ENCODE results near the gene VWA3B.
"Not testable (repeated sequence)": the region's sequence is repeated elsewhere in the genome, so short reads cannot be mapped to it uniquely, and the experiment has no call there.

Gene VWA3B

DNA sequence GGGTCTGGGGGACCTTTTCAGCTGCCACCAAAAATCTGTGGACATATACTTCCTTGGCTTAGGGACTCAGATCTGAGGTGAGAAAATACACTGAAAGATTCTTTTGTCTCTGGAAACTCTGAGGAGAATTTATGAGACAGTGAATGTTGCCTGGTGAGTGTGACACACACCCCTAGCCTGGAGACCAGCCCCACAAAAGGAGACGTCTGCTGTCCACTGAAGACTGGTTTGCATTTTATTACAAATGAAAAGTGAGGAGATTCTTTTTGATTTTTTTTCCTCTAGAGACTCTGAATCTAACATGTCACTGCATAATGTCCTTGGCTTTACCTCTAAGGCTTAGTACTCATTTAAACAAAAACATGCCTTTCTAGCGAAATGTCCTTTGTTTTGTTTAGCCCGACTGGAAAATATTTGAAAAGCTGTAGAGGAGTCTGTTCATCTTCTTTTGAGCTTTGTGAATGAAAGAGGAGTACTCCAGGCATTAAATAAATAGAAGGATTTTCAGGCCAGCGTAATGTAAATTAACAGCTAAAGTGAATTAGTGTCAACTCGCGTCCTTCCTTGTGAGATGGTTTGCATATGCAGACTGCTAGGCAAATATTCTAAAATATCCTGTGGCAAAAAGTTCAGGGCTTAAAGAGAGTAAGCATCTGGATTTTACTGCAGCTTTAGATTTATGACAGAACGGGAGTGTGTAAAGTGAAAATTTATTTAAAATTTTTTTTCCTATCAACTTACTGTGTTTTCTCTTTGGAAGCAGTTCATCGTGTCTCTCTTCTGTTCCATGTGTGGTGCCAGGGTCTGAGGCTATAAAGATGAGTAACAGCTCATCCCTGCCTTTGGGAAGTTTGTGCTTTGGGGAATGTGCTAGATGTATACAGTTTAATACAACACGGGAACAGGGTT, 125.4 kb downstream of the VWA3B start:
- no peak for DNase-seq
- in situ Hi-C loops (cut with HindIII; ENCODE audit: low pct_ligation_motif_present, low pct_unique_long_range_greater_than_20kb, low sequenced_read_pairs): no loop called here

DNA sequence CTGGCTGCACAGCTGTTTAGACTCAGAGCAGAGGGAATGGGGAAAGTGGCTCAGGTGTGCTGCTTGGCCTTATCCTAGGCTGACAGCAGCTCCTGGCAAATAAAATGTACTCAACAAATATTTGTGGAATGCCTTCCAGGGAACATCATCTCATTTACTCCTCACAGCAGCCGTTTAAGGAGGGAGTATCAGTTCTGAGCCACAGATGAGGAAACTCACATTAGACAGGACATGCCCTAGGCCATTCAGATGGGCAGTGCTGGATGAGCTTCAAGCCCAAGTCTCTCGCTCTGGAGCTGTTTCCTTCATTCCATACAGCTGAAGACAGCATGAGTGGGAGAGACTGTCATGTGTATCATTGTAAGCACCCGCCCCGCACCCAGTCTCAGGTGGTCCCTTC, 129.6 kb downstream of the VWA3B start:
- in situ Hi-C loops (cut with HindIII; ENCODE audit: low pct_ligation_motif_present, low pct_unique_long_range_greater_than_20kb, low sequenced_read_pairs): no loop called here
- no peak for DNase-seq

DNA sequence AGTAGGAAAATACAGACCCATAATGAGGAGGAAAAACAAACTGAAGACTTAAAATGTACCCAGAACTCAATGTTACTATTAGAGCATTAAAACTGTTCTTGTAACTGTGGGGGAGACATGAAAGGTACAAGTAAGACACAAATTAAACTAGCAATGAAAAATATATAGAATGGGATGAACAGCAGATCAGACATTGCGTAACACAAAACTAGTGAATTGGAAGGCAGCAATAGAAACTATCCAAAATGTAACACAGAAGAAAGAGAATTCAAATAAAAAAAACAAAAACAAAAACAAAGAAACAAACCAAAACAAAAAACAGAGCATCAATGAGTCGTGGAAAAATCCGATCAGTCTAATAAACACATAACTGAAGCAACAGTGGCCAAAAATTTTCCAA, 132.2 kb downstream of the VWA3B start:
- no peak for DNase-seq
- in situ Hi-C loops (cut with HindIII; ENCODE audit: low pct_ligation_motif_present, low pct_unique_long_range_greater_than_20kb, low sequenced_read_pairs): no loop called here

- DNase-seq: no peak
- in situ Hi-C loops (cut with HindIII; ENCODE audit: low pct_ligation_motif_present, low pct_unique_long_range_greater_than_20kb, low sequenced_read_pairs): no loop called here
Observed at GRCh38 chr2:98233941-98234340, 147.0 kb downstream of the VWA3B start.

GRCh38 chr2:98234776-98235175, 147.8 kb downstream of the VWA3B start:
- in situ Hi-C loops (cut with HindIII; ENCODE audit: low pct_ligation_motif_present, low pct_unique_long_range_greater_than_20kb, low sequenced_read_pairs): no loop called here
- DNase-seq: no peak

GRCh38 chr2:98236935-98237334, 150.0 kb downstream of the VWA3B start:
- DNase-seq: no peak
- in situ Hi-C loops (cut with HindIII; ENCODE audit: low pct_ligation_motif_present, low pct_unique_long_range_greater_than_20kb, low sequenced_read_pairs): no loop called here

GRCh38 chr2:98240786-98241398, 153.9 kb downstream of the VWA3B start:
- DNase-seq: no peak
- in situ Hi-C loops (cut with HindIII; ENCODE audit: low pct_ligation_motif_present, low pct_unique_long_range_greater_than_20kb, low sequenced_read_pairs): no loop called here

- in situ Hi-C loops (cut with HindIII; ENCODE audit: low pct_ligation_motif_present, low pct_unique_long_range_greater_than_20kb, low sequenced_read_pairs): no loop called here
- no peak for DNase-seq
Observed at GRCh38 chr2:98241592-98241991, 154.6 kb downstream of the VWA3B start.

GRCh38 chr2:98242003-98242402, 155.0 kb downstream of the VWA3B start:
- in situ Hi-C loops (cut with HindIII; ENCODE audit: low pct_ligation_motif_present, low pct_unique_long_range_greater_than_20kb, low sequenced_read_pairs): no loop called here

GRCh38 chr2:98245491-98245890, 158.5 kb downstream of the VWA3B start:
- no peak for DNase-seq
- in situ Hi-C loops (cut with HindIII; ENCODE audit: low pct_ligation_motif_present, low pct_unique_long_range_greater_than_20kb, low sequenced_read_pairs): no loop called here

More at GRCh38 chr2:98242003-98242402, 155.0 kb downstream of the VWA3B start:
- DNase-seq: no peak

DNA sequence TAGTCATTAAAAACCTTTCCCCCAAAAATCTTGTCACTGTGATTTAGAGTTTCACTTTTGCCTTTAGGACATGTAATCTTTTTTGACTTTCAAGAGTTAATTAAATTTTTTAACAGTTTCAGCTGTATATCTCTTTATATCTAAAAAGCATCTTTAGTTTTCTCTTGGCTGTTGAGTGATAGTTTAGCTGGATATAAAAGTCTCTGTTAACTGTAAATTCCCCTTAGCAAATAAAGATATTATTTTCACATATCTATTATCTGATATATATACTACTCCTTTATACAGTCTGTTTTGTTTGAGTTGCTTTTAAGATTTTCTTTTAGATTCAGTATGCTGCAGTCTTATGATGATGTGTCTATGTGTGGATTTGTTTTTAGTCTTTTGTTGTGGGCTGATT, 160.4 kb downstream of the VWA3B start:
- in situ Hi-C loops (cut with HindIII; ENCODE audit: low pct_ligation_motif_present, low pct_unique_long_range_greater_than_20kb, low sequenced_read_pairs): no loop called here
- no peak for DNase-seq

DNA sequence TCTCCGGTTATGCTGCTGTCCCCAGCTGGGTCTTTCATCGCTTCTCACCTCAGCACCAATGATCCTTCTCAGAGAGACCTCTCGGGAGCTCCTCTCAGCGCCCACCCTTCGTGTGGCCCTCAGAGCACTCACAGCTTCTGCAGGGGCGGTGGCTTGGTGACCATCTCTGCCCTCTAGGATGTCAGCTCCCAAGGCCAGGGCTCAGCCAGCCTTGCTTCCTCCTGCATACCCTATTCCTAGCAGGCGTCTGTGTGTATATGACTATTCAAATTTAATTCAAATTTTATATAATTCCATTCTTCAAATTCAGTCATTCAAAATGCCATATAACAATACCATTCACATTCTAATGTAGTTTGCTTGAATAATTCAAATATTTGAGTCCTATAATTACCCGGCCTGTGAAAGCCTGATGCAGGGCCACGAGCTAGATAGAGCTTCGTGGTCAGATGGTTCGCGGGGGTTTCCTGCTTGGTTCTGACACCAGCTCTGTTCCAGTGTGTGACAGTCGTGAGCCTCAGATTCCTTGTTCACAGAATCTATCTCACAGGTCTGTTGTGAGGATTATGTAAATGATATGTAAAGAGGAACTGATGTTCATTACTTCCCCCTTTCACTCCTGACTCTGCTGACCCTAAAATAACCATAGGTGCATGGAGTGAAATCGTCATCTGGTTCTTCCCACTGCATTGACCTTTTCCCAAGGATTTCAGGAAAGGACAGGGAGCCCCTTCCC, 165.2 kb downstream of the VWA3B start:
- in situ Hi-C loops (cut with HindIII; ENCODE audit: low pct_ligation_motif_present, low pct_unique_long_range_greater_than_20kb, low sequenced_read_pairs): no loop called here
- DNase-seq: no peak

GRCh38 chr2:98253461-98254070, 166.6 kb downstream of the VWA3B start:
- in situ Hi-C loops (cut with HindIII; ENCODE audit: low pct_ligation_motif_present, low pct_unique_long_range_greater_than_20kb, low sequenced_read_pairs): no loop called here
- no peak for DNase-seq

DNA sequence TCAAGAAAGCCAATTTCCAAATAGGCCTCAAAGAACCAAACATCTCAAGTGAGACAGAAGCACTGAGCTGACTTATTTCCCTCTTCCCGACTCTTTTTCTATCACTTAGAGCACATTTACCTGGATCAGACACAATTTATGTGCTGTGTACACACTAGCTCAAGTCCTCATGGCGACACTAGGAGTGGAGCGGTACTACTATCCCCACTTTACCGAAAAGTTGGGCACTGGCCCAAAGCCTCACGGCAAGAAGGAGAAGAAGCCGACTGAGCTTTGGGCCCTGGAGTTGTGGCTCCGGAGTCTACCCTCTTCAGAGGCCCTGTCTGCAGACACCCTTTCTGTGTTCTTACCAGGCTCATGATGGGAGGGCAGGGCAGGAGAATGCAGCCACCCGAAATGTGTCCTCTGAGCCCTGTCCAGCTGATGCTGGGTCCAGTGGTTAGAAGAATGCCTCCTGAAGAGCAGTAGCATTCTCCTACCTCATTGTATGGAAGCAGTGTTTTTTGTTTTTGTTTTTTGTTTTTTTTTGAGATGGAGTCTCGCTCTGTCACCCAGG, 167.6 kb downstream of the VWA3B start:
- DNase-seq: no peak
- in situ Hi-C loops (cut with HindIII; ENCODE audit: low pct_ligation_motif_present, low pct_unique_long_range_greater_than_20kb, low sequenced_read_pairs): no loop called here

DNA sequence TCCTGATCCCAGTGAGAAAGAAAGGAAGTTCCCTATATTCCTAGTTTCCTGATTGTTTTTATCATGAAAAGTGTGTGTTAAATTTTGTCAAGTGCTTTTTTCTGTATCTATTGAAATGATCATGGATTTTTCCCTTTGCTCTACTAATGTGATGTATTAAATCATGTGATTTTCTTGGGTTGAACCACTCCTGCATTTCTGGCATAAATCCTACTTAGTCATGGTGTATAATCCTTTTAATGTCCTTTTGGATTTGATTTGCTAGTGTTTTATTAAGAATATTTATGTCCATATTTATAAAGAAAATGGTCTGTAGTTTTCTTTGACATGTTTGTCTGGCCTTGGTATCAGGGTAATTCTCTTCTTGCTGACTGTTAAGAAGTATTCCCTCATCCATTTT, 171.9 kb downstream of the VWA3B start:
- in situ Hi-C loops (cut with HindIII; ENCODE audit: low pct_ligation_motif_present, low pct_unique_long_range_greater_than_20kb, low sequenced_read_pairs): no loop called here
- no peak for DNase-seq

DNA sequence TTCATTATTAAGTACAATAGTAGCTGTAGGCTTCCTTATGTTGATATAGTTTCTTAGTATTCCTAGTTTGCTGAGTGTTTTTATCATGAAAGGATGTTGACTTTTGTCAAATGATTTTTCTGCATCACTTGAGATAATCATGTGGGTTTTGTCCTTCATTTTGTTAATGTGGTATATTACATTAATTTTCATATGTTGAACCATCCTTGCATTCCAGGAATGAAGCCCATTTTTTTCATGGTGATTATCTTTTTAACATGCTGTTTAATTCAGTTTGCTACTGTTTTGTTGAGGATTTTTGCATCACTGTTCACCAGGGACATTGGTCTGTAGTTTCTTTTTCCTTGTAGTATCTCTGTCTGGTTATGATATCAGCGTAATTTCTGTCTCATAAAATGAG, 176.4 kb downstream of the VWA3B start:
- DNase-seq: no peak
- in situ Hi-C loops (cut with HindIII; ENCODE audit: low pct_ligation_motif_present, low pct_unique_long_range_greater_than_20kb, low sequenced_read_pairs): no loop called here

GRCh38 chr2:98268225-98268624, 181.3 kb downstream of the VWA3B start:
- in situ Hi-C loops (cut with HindIII; ENCODE audit: low pct_ligation_motif_present, low pct_unique_long_range_greater_than_20kb, low sequenced_read_pairs); DNase-seq: not testable (repeated sequence)

GRCh38 chr2:98269274-98269673, 182.3 kb downstream of the VWA3B start:
- in situ Hi-C loops (cut with HindIII; ENCODE audit: low pct_ligation_motif_present, low pct_unique_long_range_greater_than_20kb, low sequenced_read_pairs): no loop called here

GRCh38 chr2:98269830-98270229, 182.9 kb downstream of the VWA3B start:
- DNase-seq: no peak
- in situ Hi-C loops (cut with HindIII; ENCODE audit: low pct_ligation_motif_present, low pct_unique_long_range_greater_than_20kb, low sequenced_read_pairs): no loop called here

More at GRCh38 chr2:98269274-98269673, 182.3 kb downstream of the VWA3B start:
- DNase-seq: peak; percentile 62
